HepG2 (cell line): ENCODE data around the gene LRIG3. TPM values are rescaled to one million over a fixed set of nuclear protein-coding genes. Genes with fewer than 3 reads are reported as not detected.

Experiments used
- ATAC-seq: fragments of 200-7000 bp; cut with Tn5 transposase; 3 replicates; pipeline ENCODE4 v1.9.1; 2020; ENCODE audit warnings: mild to moderate bottlenecking, moderate library complexity
- BruUV-seq: library from RNA; stranded (reverse); fragments of 400-500 nt; replicated peaks from 2 replicates; lab custom pipeline; 2021; lab: Mats Ljungman, UMichigan
- CTCF ChIA-PET: fragments of 300-600 bp; formaldehyde crosslinking; extraction: SDS; loops from one replicate; lab custom pipeline; 2021; ENCODE audit warnings: low total read pairs, inconsistent platforms, low intra/inter-chr PET ratio; lab: Yijun Ruan, JAX
- POLR2A ChIA-PET: fragments of 350-600 bp; sonication (Branson Sonifier 250); formaldehyde crosslinking; loops from one replicate; lab custom pipeline; 2020; ENCODE audit warnings: antibody characterized with exemption, inconsistent platforms; lab: Yijun Ruan, JAX
- DNase-seq: peaks from one replicate; pipeline ENCODE4 v3.0.0-alpha.2; 2015; ENCODE audit warnings: low spot score
- FAIRE-seq: peaks from 3 replicates; lab custom pipeline; 2011; peaks lifted over from hg19 to GRCh38; lab: Jason Lieb, UNC
- H2AFZ ChIP-seq: one replicate; pipeline ENCODE4 v1.6.1; 2011; ENCODE audit warnings: low read length, inconsistent platforms
- H3K27ac ChIP-seq: fragments of 300-600 bp; 3 replicates; pipeline ENCODE4 v1.8.0; 2011; ENCODE audit warnings: mixed run types, mild to moderate bottlenecking, mixed read lengths, low read length, inconsistent platforms; ENCODE audit not compliant: insufficient read depth; ENCODE audit errors: extremely low read length
- H3K27me3 ChIP-seq, 2 experiments: fragments of 200-600 bp in 1 of 2; 2 replicates in 1 of 2; 3 replicates in 1 of 2; pipeline versions ENCODE4 v1.6.0 to v1.8.0; 2011; ENCODE audit warnings: low read length in 2 of 2, mild to moderate bottlenecking in 2 of 2, moderate library complexity in 2 of 2, inconsistent platforms in 1 of 2; ENCODE audit not compliant: insufficient read depth in 2 of 2, control insufficient read depth in 1 of 2
- H3K36me3 ChIP-seq, 2 experiments: fragments of 200-600 bp in 1 of 2; replicated peaks in 1 of 2; 2 replicates in 1 of 2; 3 replicates in 1 of 2; pipeline versions ENCODE4 v1.5.1 to v1.8.0; 2011; ENCODE audit warnings: low read length in 2 of 2, inconsistent platforms in 1 of 2; ENCODE audit not compliant: insufficient read depth in 2 of 2, control insufficient read depth in 1 of 2
- H3K4me1 ChIP-seq: 2 replicates; pipeline ENCODE4 v1.5.1; 2012; ENCODE audit warnings: low read length, inconsistent platforms; ENCODE audit not compliant: insufficient read depth
- H3K4me2 ChIP-seq: 2 replicates; pipeline ENCODE4 v1.6.0; 2011; ENCODE audit warnings: low read depth, low read length, inconsistent platforms
- H3K4me3 ChIP-seq, 3 experiments: fragments of 200-600 bp in 1 of 3; sonication (generic), shearing (Covaris generic) in 1 of 3; replicated peaks in 1 of 3; 2 replicates each; pipeline ENCODE4 v1.5.1; 2011 to 2016; ENCODE audit warnings: low read length in 3 of 3, inconsistent platforms in 2 of 3, low read depth in 2 of 3, mild to moderate bottlenecking in 2 of 3, control low read depth in 1 of 3, mixed read lengths in 1 of 3; ENCODE audit not compliant: insufficient read depth in 1 of 3
- H3K79me2 ChIP-seq: one replicate; pipeline ENCODE4 v1.6.1; 2011; ENCODE audit warnings: low read length, inconsistent platforms; ENCODE audit not compliant: insufficient read depth
- H3K9ac ChIP-seq: 2 replicates; pipeline ENCODE4 v1.6.0; 2011; ENCODE audit warnings: mild to moderate bottlenecking, low read depth, low read length, inconsistent platforms; ENCODE audit not compliant: insufficient read depth
- H3K9me3 ChIP-seq: 2 replicates; pipeline ENCODE4 v1.5.1; 2012; ENCODE audit warnings: mild to moderate bottlenecking, low read length
- H4K20me1 ChIP-seq: 2 replicates; pipeline ENCODE4 v1.6.0; 2011; ENCODE audit warnings: inconsistent platforms, mild to moderate bottlenecking, low read length, moderate library complexity; ENCODE audit not compliant: insufficient read depth
- BORCS8-MEF2B ChIP-seq: sonication (generic); formaldehyde crosslinking; IDR thresholded peaks from 2 replicates; pipeline ENCODE4 v1.8.0; 2022; ENCODE audit warnings: mild to moderate bottlenecking, missing genetic modification reagents
- MED1 ChIP-seq: sonication (generic); formaldehyde crosslinking; IDR thresholded peaks from 2 replicates; pipeline ENCODE4 v1.4.0; 2020; ENCODE audit warnings: missing genetic modification reagents
- NCOA5 ChIP-seq: sonication (generic); formaldehyde crosslinking; IDR thresholded peaks from 2 replicates; pipeline ENCODE4 v1.4.0; 2020; ENCODE audit warnings: missing genetic modification reagents
- RXRA ChIP-seq: sonication (generic); formaldehyde crosslinking; IDR thresholded peaks from 2 replicates; pipeline ENCODE4 v1.5.1; 2020; ENCODE audit warnings: missing genetic modification reagents
- SALL2 ChIP-seq: sonication (generic); formaldehyde crosslinking; IDR thresholded peaks from 2 replicates; pipeline ENCODE4 v1.8.1; 2023; ENCODE audit warnings: mild to moderate bottlenecking, missing genetic modification reagents, inconsistent platforms
- SYNCRIP ChIP-seq: fragments of 200-400 bp; formaldehyde crosslinking; IDR thresholded peaks from 2 replicates; pipeline ENCODE4 v1.6.1; 2018; ENCODE audit warnings: mild to moderate bottlenecking, low read depth, low read length; ENCODE audit not compliant: insufficient read depth
- ZNF292 ChIP-seq: sonication (generic); formaldehyde crosslinking; IDR thresholded peaks from 2 replicates; pipeline ENCODE4 v1.8.1; 2022; ENCODE audit warnings: mild to moderate bottlenecking, low read depth, missing genetic modification reagents, borderline replicate concordance
- ZNF614 ChIP-seq: IDR thresholded peaks from 2 replicates; pipeline ENCODE4 v1.6.1; 2018; ENCODE audit warnings: missing biosample characterization, missing genetic modification reagents, inconsistent platforms, borderline replicate concordance
- in situ Hi-C: cut with HindIII; loops from 2 replicates; pipeline ENCODE4 v1.10.0; 2017; ENCODE audit warnings: low pct_unique_long_range_greater_than_20kb; ENCODE audit not compliant: extremely low pct_ligation_motif_present
- intact Hi-C: fragments of 100-400 bp; cut with micrococcal nuclease; formaldehyde crosslinking; loops from one replicate; pipeline ENCODE4 v1.10.0; 2022; ENCODE audit not compliant: unreplicated experiment
- polyA plus RNA-seq, 8 experiments: library from polyadenylated mRNA; depleted of rRNA in 3 of 8; stranded (reverse) in 7 of 8; unstranded in 1 of 8; fragments of >200 nt; fragmentation: Illumina TruSeq in 4 of 8; extraction: Trizol in 4 of 8; gene quantifications; 2 replicates each; pipeline versions ENCODE4 v1.2.1 to v1.2.3, GENCODE V29; 2011 to 2016; ENCODE audit warnings: low read depth in 4 of 8, missing spikeins in 1 of 8, mixed read lengths in 1 of 8; ENCODE audit not compliant: insufficient read depth in 1 of 8
- total RNA-seq, 5 experiments: library from RNA; depleted of rRNA; stranded (reverse); fragments of >200 nt; fragmentation: Illumina TruSeq; extraction: Trizol; gene quantifications; 2 replicates each; pipeline ENCODE4 v1.2.3, GENCODE V29; 2016; ENCODE audit warnings: low read depth in 1 of 5

The LRIG3 gene
- total and polyA plus RNA-seq, 2 of the 13 experiments (the other 11 are each of a cell fraction or from before 2014, with no cell fraction given): 7.7 to 17.4 TPM

- Histone ChIP-seq H3K9me3 (no peaks in the 10 kb centered on the region), H3K4me2 (no peak overlapping the region), H3K4me3 (no peak overlapping the region), H3K27me3 (no peaks in the 10 kb centered on the region), H3K9ac (no peak overlapping the region), H3K4me1 (peaks cover 18% of the 10 kb centered on the region), H3K27ac (no peak overlapping the region), H3K36me3 (no peaks in the 10 kb centered on the region), H4K20me1 (no peaks in the 10 kb centered on the region), H3K79me2 (peaks cover 17% of the 10 kb centered on the region), H2AFZ (no peak overlapping the region)
- TF ChIP-seq ZNF292 (CRISPR knock-in tag) (no peak), RXRA (CRISPR knock-in tag) (no peak), MED1 (CRISPR knock-in tag) (no peak), SYNCRIP (no peak), SALL2 (CRISPR knock-in tag) (no peak), BORCS8-MEF2B (no peak), NCOA5 (CRISPR knock-in tag) (no peak), ZNF614 (CRISPR knock-in tag) (no peak)
- BruUV-seq: no TSS peak
- intact Hi-C loops (loop anchor here (5.0 to 10.0 kb wide), 2 partner anchors 106 to 238 kb away; no protein-coding TSS in a partner anchor), in situ Hi-C loops (no loop called here)
- ATAC-seq (no peak), FAIRE-seq (no peak), DNase-seq (no peak)
- CTCF ChIA-PET: no interaction called here
- POLR2A ChIA-PET: no interaction called here
Measured at GRCh38 chr12:58922849-58923248, 2.5 kb upstream of the LRIG3 start.
